ENCODE measurements around the gene CFHR5. TPM values are rescaled to one million over a fixed set of nuclear protein-coding genes. Genes with fewer than 3 reads are reported as not detected.

CFHR5 gene
- total and polyA plus RNA-seq, 2 of the 13 experiments (the other 11 are each of a cell fraction or from before 2014, with no cell fraction given) = not detected

DNA sequence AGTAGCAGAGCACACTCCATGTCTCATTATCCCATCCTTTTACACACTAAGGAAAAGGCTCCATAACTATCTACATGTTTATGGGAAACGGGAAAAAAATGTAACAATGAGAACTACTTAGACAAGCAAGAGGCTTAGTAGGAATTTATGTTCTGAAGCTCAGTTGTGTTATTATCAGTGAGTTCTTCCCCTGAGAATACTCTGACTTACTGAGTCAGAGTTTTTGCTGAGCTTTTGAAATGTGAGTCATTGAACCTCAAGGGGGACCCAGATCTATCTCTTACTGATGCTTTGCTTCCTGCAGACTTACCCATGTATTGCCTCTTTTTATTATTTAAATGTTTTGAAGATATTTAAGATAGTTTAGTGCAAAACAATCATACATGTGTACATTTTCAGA is 20.1 kb downstream of the CFHR5 start:
- FAIRE-seq (no peak), DNase-seq (ENCODE audit: low spot score) (no peak), ATAC-seq (no peak)
- intact Hi-C loops (cut with micrococcal nuclease; ENCODE audit: unreplicated experiment) (no loop called here), in situ Hi-C loops (cut with HindIII; ENCODE audit: extremely low pct_ligation_motif_present, low pct_unique_long_range_greater_than_20kb) (no loop called here)
- ChIA-PET POLR2A (no interaction called here), CTCF (ENCODE audit: low intra/inter-chr PET ratio, low total read pairs) (no interaction called here)
- no peaks in the 10 kb centered on the region for H3K36me3 ChIP-seq (replicated peaks in 1 of 2; ENCODE audit: control insufficient read depth in 1 of 2, insufficient read depth in 2 of 2, low read length in 2 of 2)
- H3K27me3 ChIP-seq (ENCODE audit: control insufficient read depth in 1 of 2, insufficient read depth in 2 of 2, low read length in 2 of 2) = no peaks in the 10 kb centered on the region; a peak in 1 of 5 replicates
- no peak overlapping the region for H3K4me3 ChIP-seq (replicated peaks in 1 of 3; ENCODE audit: insufficient read depth in 1 of 3, low read depth in 2 of 3, low read length in 3 of 3)
- H3K4me2 ChIP-seq (ENCODE audit: low read depth, low read length) = no peak overlapping the region
- H3K27ac ChIP-seq (ENCODE audit: extremely low read length, insufficient read depth, low read length) = no peak overlapping the region
- TF ChIP-seq MAFK (conservative IDR thresholded peaks at IDR 0.05 in 1 of 2, IDR thresholded peaks at IDR 0.05 in 1 of 2; ENCODE audit: low read length in 2 of 2) (peak; percentile 10 to 38; a peak in 2 of 4 replicates), ZNF143 (CRISPR knock-in tag; IDR thresholded peaks at IDR 0.05) (no peak)
- no peak overlapping the region for H2AFZ ChIP-seq (ENCODE audit: low read length)
- H4K20me1 ChIP-seq (ENCODE audit: insufficient read depth, low read length) = no peaks in the 10 kb centered on the region
- WGBS (ENCODE audit: low lambda C conversion rate) = 33% methylated on average over 1 of the region's 1 CpG
- no peaks in the 10 kb centered on the region for H3K79me2 ChIP-seq (ENCODE audit: insufficient read depth, low read length)
- H3K9ac ChIP-seq (ENCODE audit: insufficient read depth, low read depth, low read length) = no peak overlapping the region
- no TSS peak for BruUV-seq (replicated peaks)
- H3K9me3 ChIP-seq (ENCODE audit: low read length) = no peaks in the 10 kb centered on the region
- no peaks in the 10 kb centered on the region for H3K4me1 ChIP-seq (ENCODE audit: insufficient read depth, low read length)

DNA sequence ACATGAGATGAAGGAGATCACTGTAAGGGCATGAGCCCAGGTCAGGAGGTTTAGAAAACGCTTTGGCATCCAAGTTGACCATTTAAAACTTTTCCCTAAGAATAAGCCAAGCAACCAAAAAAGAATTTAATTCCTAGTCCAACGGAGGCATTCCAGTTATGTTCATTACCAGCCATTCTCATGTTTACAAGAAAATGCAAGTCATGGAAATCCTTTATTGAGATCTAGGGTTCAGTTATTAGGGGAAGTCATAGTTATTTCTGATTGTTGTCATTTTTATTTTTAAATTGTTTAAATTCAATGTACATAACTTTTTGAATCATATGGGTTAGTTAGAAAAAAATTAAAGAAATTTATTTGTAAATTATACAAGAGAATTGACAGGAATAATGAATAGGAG is 24.5 kb downstream of the CFHR5 start:
- no peak overlapping the region for H3K4me2 ChIP-seq (ENCODE audit: low read depth, low read length)
- in situ Hi-C loops (cut with HindIII; ENCODE audit: extremely low pct_ligation_motif_present, low pct_unique_long_range_greater_than_20kb) (no loop called here), intact Hi-C loops (cut with micrococcal nuclease; ENCODE audit: unreplicated experiment) (no loop called here)
- no peak overlapping the region for H2AFZ ChIP-seq (ENCODE audit: low read length)
- no peak overlapping the region for H3K27ac ChIP-seq (ENCODE audit: extremely low read length, insufficient read depth, low read length)
- DNase-seq (ENCODE audit: low spot score) (no peak), FAIRE-seq (no peak), ATAC-seq (no peak)
- H3K27me3 ChIP-seq (ENCODE audit: control insufficient read depth in 1 of 2, insufficient read depth in 2 of 2, low read length in 2 of 2) = no peaks in the 10 kb centered on the region; a peak in 1 of 5 replicates
- no TSS peak for BruUV-seq (replicated peaks)
- no peaks in the 10 kb centered on the region for H3K4me1 ChIP-seq (ENCODE audit: insufficient read depth, low read length)
- H3K79me2 ChIP-seq (ENCODE audit: insufficient read depth, low read length) = no peaks in the 10 kb centered on the region
- H3K36me3 ChIP-seq (replicated peaks in 1 of 2; ENCODE audit: control insufficient read depth in 1 of 2, insufficient read depth in 2 of 2, low read length in 2 of 2) = no peaks in the 10 kb centered on the region
- WGBS (ENCODE audit: low lambda C conversion rate) = 17% methylated on average over 2 of the region's 2 CpGs
- CTCF ChIA-PET (ENCODE audit: low intra/inter-chr PET ratio, low total read pairs) = no interaction called here
- no peak overlapping the region for H3K4me3 ChIP-seq (replicated peaks in 1 of 3; ENCODE audit: insufficient read depth in 1 of 3, low read depth in 2 of 3, low read length in 3 of 3)
- no peak overlapping the region for H3K9ac ChIP-seq (ENCODE audit: insufficient read depth, low read depth, low read length)
- H3K9me3 ChIP-seq (ENCODE audit: low read length) = no peaks in the 10 kb centered on the region
- H4K20me1 ChIP-seq (ENCODE audit: insufficient read depth, low read length) = no peaks in the 10 kb centered on the region
- POLR2A ChIA-PET = no interaction called here
- TF ChIP-seq, protein P1, sequence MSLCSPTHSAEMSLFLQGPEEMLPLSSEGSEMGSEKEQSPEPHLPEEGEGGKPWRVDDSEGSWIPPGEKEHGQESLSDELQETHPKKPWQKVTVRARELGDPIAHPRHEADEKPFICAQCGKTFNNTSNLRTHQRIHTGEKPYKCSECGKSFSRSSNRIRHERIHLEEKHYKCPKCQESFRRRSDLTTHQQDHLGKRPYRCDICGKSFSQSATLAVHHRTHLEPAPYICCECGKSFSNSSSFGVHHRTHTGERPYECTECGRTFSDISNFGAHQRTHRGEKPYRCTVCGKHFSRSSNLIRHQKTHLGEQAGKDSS (CRISPR knock-in tag; IDR thresholded peaks at IDR 0.05; ENCODE audit: borderline replicate concordance, low read depth) = no peak
- TF ChIP-seq HHEX (CRISPR knock-in tag; IDR thresholded peaks at IDR 0.05) (no peak), MAFG (CRISPR knock-in tag; IDR thresholded peaks at IDR 0.05) (no peak), ZNF431 (CRISPR knock-in tag; IDR thresholded peaks at IDR 0.05; ENCODE audit: borderline replicate concordance, low read depth) (no peak), CTCF (CRISPR knock-in tag; IDR thresholded peaks at IDR 0.05) (no peak), MAFK (conservative IDR thresholded peaks at IDR 0.05 in 1 of 2, IDR thresholded peaks at IDR 0.05 in 1 of 2; ENCODE audit: low read length in 2 of 2) (0 out of 4 replicates have a peak, but pooled peaks of 1 of the 2 experiments have one; percentile 8), ZNF704 (CRISPR knock-in tag; IDR thresholded peaks at IDR 0.05; ENCODE audit: borderline replicate concordance) (no peak), ZNF34 (CRISPR knock-in tag; IDR thresholded peaks at IDR 0.05; ENCODE audit: borderline replicate concordance) (no peak)
- TF ChIP-seq, protein P2, sequence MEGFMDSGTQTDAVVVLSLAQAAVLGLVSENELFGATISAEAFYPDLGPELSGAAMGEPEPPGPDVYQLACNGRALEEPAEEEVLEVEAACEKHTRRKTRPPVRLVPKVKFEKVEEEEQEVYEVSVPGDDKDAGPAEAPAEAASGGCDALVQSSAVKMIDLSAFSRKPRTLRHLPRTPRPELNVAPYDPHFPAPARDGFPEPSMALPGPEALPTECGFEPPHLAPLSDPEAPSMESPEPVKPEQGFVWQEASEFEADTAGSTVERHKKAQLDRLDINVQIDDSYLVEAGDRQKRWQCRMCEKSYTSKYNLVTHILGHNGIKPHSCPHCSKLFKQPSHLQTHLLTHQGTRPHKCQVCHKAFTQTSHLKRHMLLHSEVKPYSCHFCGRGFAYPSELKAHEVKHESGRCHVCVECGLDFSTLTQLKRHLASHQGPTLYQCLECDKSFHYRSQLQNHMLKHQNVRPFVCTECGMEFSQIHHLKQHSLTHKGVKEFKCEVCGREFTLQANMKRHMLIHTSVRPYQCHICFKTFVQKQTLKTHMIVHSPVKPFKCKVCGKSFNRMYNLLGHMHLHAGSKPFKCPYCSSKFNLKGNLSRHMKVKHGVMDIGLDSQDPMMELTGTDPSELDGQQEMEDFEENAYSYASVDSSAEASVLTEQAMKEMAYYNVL (CRISPR knock-in tag; IDR thresholded peaks at IDR 0.05; ENCODE audit: borderline replicate concordance) = no peak
- TF ChIP-seq, protein P3, sequence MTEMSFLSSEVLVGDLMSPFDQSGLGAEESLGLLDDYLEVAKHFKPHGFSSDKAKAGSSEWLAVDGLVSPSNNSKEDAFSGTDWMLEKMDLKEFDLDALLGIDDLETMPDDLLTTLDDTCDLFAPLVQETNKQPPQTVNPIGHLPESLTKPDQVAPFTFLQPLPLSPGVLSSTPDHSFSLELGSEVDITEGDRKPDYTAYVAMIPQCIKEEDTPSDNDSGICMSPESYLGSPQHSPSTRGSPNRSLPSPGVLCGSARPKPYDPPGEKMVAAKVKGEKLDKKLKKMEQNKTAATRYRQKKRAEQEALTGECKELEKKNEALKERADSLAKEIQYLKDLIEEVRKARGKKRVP (CRISPR knock-in tag; IDR thresholded peaks at IDR 0.05) = no peak

Data from HepG2 (cell line).